HepG2 (cell line): ENCODE measurements around the gene RSPRY1. TPM values are rescaled to one million over a fixed set of nuclear protein-coding genes. Genes with fewer than 3 reads are reported as not detected.
A peak's percentile ranks its signal among the peaks of the same experiment; 100 is the strongest.

Experiments used
- AGO2 ChIP-seq: fragments of 200-400 bp; formaldehyde crosslinking; optimal IDR thresholded peaks from 2 replicates; pipeline ENCODE3; 2017; ENCODE audit warnings: mild to moderate bottlenecking, low read depth, low read length, moderate library complexity
- HNRNPK ChIP-seq: fragments of 200-400 bp; formaldehyde crosslinking; IDR thresholded peaks from 2 replicates; pipeline ENCODE4 v1.6.1; 2018; ENCODE audit warnings: low read length, low read depth, moderate library complexity, mild to moderate bottlenecking; ENCODE audit not compliant: poor library complexity, severe bottlenecking
- MAFF ChIP-seq: IDR thresholded peaks from 2 replicates; pipeline ENCODE4 v1.6.1; 2011; ENCODE audit warnings: low read depth, low read length, improper control_type of control experiment
- MAZ ChIP-seq, 2 experiments: sonication (generic) in 1 of 2; formaldehyde crosslinking in 1 of 2; IDR thresholded peaks; 2 replicates each; pipeline versions ENCODE4 v1.5.0 to v1.6.1; 2012 to 2020; ENCODE audit warnings: low read depth in 2 of 2, mild to moderate bottlenecking in 2 of 2, borderline replicate concordance in 1 of 2, improper control_type of control experiment in 1 of 2, low read length in 1 of 2, missing genetic modification reagents in 1 of 2, moderate library complexity in 1 of 2
- POLR2AphosphoS2 ChIP-seq: IDR thresholded peaks from 2 replicates; pipeline ENCODE4 v1.6.1; 2011; ENCODE audit warnings: low read depth, low read length, improper control_type of control experiment
- PREB ChIP-seq: sonication (generic); formaldehyde crosslinking; IDR thresholded peaks from 2 replicates; pipeline ENCODE4 v1.4.0; 2020; ENCODE audit warnings: missing genetic modification reagents
- RNF219 ChIP-seq: sonication (generic); formaldehyde crosslinking; IDR thresholded peaks from 2 replicates; pipeline ENCODE4 v1.5.0; 2020; ENCODE audit warnings: mild to moderate bottlenecking, missing genetic modification reagents
- SIN3A ChIP-seq: IDR thresholded peaks from 2 replicates; pipeline ENCODE4 v1.6.1; 2011; ENCODE audit warnings: low read depth, mild to moderate bottlenecking, control low read depth, low read length, borderline replicate concordance
- SNRNP70 ChIP-seq: fragments of 200-400 bp; formaldehyde crosslinking; IDR thresholded peaks from 2 replicates; pipeline ENCODE4 v1.6.1; 2017; ENCODE audit warnings: mild to moderate bottlenecking, low read depth, low read length, moderate library complexity
- UBTF ChIP-seq: sonication (generic); formaldehyde crosslinking; IDR thresholded peaks from 2 replicates; pipeline ENCODE4 v1.4.0; 2020; ENCODE audit warnings: mild to moderate bottlenecking, missing genetic modification reagents
- ZBTB46 ChIP-seq: sonication (generic); formaldehyde crosslinking; IDR thresholded peaks from 2 replicates; pipeline ENCODE4 v1.4.0; 2020; ENCODE audit warnings: mild to moderate bottlenecking, missing genetic modification reagents, borderline replicate concordance
- ZNF317 ChIP-seq: sonication (generic); formaldehyde crosslinking; IDR thresholded peaks from 2 replicates; pipeline ENCODE4 v1.5.0; 2020; ENCODE audit warnings: mild to moderate bottlenecking, missing genetic modification reagents
- ZNF350 ChIP-seq: sonication (generic); formaldehyde crosslinking; IDR thresholded peaks from 2 replicates; pipeline ENCODE4 v1.4.0; 2020; ENCODE audit warnings: mild to moderate bottlenecking, low read depth, missing genetic modification reagents, borderline replicate concordance
- ZNF354B ChIP-seq: sonication (generic); formaldehyde crosslinking; IDR thresholded peaks from 2 replicates; pipeline ENCODE4 v1.8.0; 2022; ENCODE audit warnings: mild to moderate bottlenecking, missing genetic modification reagents
- ZNF543 ChIP-seq: sonication (generic); formaldehyde crosslinking; IDR thresholded peaks from 2 replicates; pipeline ENCODE4 v1.4.0; 2020; ENCODE audit warnings: mild to moderate bottlenecking, missing genetic modification reagents
- ZNF576 ChIP-seq: sonication (generic); formaldehyde crosslinking; IDR thresholded peaks from 2 replicates; pipeline ENCODE4 v1.4.0; 2020; ENCODE audit warnings: mild to moderate bottlenecking, missing genetic modification reagents
- ZNF607 ChIP-seq: sonication (generic); formaldehyde crosslinking; IDR thresholded peaks from 2 replicates; pipeline ENCODE4 v1.5.1; 2020; ENCODE audit warnings: missing genetic modification reagents, mild to moderate bottlenecking, borderline replicate concordance
- ZSCAN25 ChIP-seq: sonication (generic); formaldehyde crosslinking; IDR thresholded peaks from 2 replicates; pipeline ENCODE4 v1.8.0; 2022; ENCODE audit warnings: mild to moderate bottlenecking, missing genetic modification reagents
- polyA plus RNA-seq, 8 experiments: library from polyadenylated mRNA; depleted of rRNA in 3 of 8; stranded (reverse) in 7 of 8; unstranded in 1 of 8; fragments of >200 nt; fragmentation: Illumina TruSeq in 4 of 8; extraction: Trizol in 4 of 8; gene quantifications; 2 replicates each; pipeline versions ENCODE4 v1.2.1 to v1.2.3, GENCODE V29; 2011 to 2016; ENCODE audit warnings: low read depth in 4 of 8, missing spikeins in 1 of 8, mixed read lengths in 1 of 8; ENCODE audit not compliant: insufficient read depth in 1 of 8
- total RNA-seq, 5 experiments: library from RNA; depleted of rRNA; stranded (reverse); fragments of >200 nt; fragmentation: Illumina TruSeq; extraction: Trizol; gene quantifications; 2 replicates each; pipeline ENCODE4 v1.2.3, GENCODE V29; 2016; ENCODE audit warnings: low read depth in 1 of 5

The RSPRY1 gene
- total and polyA plus RNA-seq, 2 of the 13 experiments (the other 11 are each of a cell fraction or from before 2014, with no cell fraction given), result 53.4 to 61.0 TPM

GRCh38 chr16:57244767-57245471 is 58.8 kb downstream of the RSPRY1 start, which contains the start of gene ARL2BP (continued):
- peak; percentile 95 for TF ChIP-seq UBTF (CRISPR knock-in tag)
- no peak; the same call in 1 of the 2 replicates for TF ChIP-seq RNF219 (CRISPR knock-in tag)
- TF ChIP-seq SNRNP70, result no peak
- peak; percentile 85 for TF ChIP-seq MAZ (IDR thresholded peaks at IDR 0.05; ENCODE audit: borderline replicate concordance, low read depth, low read length)
- TF ChIP-seq MAZ (CRISPR knock-in tag; IDR thresholded peaks at IDR 0.05; ENCODE audit: low read depth), result peak; percentile 97
- TF ChIP-seq ZNF576 (CRISPR knock-in tag), result no peak
- TF ChIP-seq ZNF317, result 0 out of 2 replicates have a peak, but pooled peaks have one; percentile 69
- no peak for TF ChIP-seq MAFF
- TF ChIP-seq SIN3A, result peak; percentile 69; the same call in 1 of the 2 replicates
- no peak for TF ChIP-seq PREB (CRISPR knock-in tag)
- TF ChIP-seq ZBTB46 (CRISPR knock-in tag), result no peak
- TF ChIP-seq ZNF543, result peak; percentile 87
- peak; percentile 98 for TF ChIP-seq ZNF607 (CRISPR knock-in tag)
- peak; percentile 91 for TF ChIP-seq ZNF350 (CRISPR knock-in tag)
- TF ChIP-seq HNRNPK, result peak; percentile 66
- peak; percentile 19; the same call in 1 of the 2 replicates for TF ChIP-seq ZNF354B
- TF ChIP-seq AGO2, result peak; percentile 97
- TF ChIP-seq POLR2AphosphoS2, result peak; percentile 67; the same call in 1 of the 2 replicates
- TF ChIP-seq ZSCAN25, result peak; percentile 83; the same call in 1 of the 2 replicates
